Measurements from ENCODE around the gene NELL2.

DNA sequence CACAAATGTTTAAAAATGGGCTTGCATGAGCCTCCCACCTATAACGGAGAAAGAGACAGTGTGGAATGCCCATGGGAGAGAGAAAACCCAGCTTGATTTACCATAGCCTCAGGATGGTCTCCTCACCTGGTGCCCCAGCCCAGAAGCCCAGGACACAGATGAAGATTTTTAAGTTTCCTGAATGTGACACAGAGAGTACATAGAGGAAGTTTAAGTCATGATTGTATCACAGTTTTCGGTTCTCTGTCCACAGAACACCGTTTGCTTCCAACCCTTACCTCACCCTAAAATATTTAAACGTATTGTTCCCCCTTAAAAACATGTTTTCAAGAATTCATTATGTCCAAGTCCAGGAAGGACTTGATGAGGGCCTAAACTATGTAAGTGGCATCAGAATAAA lies 56.2 kb downstream of the NELL2 start:
- TF ChIP-seq, protein P1, sequence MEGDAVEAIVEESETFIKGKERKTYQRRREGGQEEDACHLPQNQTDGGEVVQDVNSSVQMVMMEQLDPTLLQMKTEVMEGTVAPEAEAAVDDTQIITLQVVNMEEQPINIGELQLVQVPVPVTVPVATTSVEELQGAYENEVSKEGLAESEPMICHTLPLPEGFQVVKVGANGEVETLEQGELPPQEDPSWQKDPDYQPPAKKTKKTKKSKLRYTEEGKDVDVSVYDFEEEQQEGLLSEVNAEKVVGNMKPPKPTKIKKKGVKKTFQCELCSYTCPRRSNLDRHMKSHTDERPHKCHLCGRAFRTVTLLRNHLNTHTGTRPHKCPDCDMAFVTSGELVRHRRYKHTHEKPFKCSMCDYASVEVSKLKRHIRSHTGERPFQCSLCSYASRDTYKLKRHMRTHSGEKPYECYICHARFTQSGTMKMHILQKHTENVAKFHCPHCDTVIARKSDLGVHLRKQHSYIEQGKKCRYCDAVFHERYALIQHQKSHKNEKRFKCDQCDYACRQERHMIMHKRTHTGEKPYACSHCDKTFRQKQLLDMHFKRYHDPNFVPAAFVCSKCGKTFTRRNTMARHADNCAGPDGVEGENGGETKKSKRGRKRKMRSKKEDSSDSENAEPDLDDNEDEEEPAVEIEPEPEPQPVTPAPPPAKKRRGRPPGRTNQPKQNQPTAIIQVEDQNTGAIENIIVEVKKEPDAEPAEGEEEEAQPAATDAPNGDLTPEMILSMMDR (IDR thresholded peaks at IDR 0.05): no peak
- TF ChIP-seq EP300 (IDR thresholded peaks at IDR 0.05; ENCODE audit: borderline replicate concordance in 1 of 2, low read depth in 1 of 2, low read length in 1 of 2) (no peak), RAD21 (IDR thresholded peaks at IDR 0.05; ENCODE audit: low read length) (no peak), TEAD4 (IDR thresholded peaks at IDR 0.05; ENCODE audit: borderline replicate concordance, insufficient read depth) (no peak), TAF1 (IDR thresholded peaks at IDR 0.05; ENCODE audit: borderline replicate concordance, low read depth, low read length) (no peak)

Data from SK-N-SH (cell line).